Activated CD8-positive, alpha-beta memory T cell treated with anti-CD3 and anti-CD28 coated beads, Interleukin-2, amount 50 U/mL, for 4 hours (primary cell): ENCODE measurements around the gene HBD.

Experiments
- DNase-seq: peaks from one replicate; pipeline ENCODE4 v3.0.0-alpha.2; 2020

The HBD gene

GRCh38 chr11:5231111-5231510, 3.2 kb downstream of the HBD start:
- no peak for DNase-seq

- DNase-seq, result no peak
These were observed 4.0 kb downstream of the HBD start for GRCh38 chr11:5230266-5230665.

- no peak for DNase-seq
These were observed 4.5 kb downstream of the HBD start for GRCh38 chr11:5229796-5230195.

GRCh38 chr11:5229356-5229755, 4.9 kb downstream of the HBD start:
- no peak for DNase-seq

GRCh38 chr11:5228124-5228523, 6.2 kb downstream of the HBD start:
- no peak for DNase-seq

GRCh38 chr11:5227681-5228080, 6.6 kb downstream of the HBD start:
- no peak for DNase-seq

- DNase-seq, result no peak
These were observed 7.5 kb downstream of the HBD start, which contains the start of gene HBB for GRCh38 chr11:5226732-5227310. Gene HBB, minus strand, starts transcription at chr11:5227071. Its CDS starts 50 bp downstream, at chr11:5227021.

- DNase-seq, result no peak
These were observed 8.8 kb downstream of the HBD start for GRCh38 chr11:5225480-5225871.

- DNase-seq, result no peak
These were observed 9.5 kb downstream of the HBD start for GRCh38 chr11:5224538-5225479.

- DNase-seq, result no peak
These were observed 10.6 kb downstream of the HBD start for GRCh38 chr11:5223686-5224085.

- DNase-seq, result no peak
These were observed 11.1 kb downstream of the HBD start for GRCh38 chr11:5223146-5223545.

GRCh38 chr11:5210376-5210885, 23.9 kb downstream of the HBD start:
- no peak for DNase-seq

GRCh38 chr11:5204787-5205186, 29.5 kb downstream of the HBD start:
- DNase-seq, result no peak

GRCh38 chr11:5203366-5203765, 30.9 kb downstream of the HBD start:
- DNase-seq, result no peak

- no peak for DNase-seq
These were observed 33.7 kb downstream of the HBD start, which contains the start of gene OR51V1 for GRCh38 chr11:5200582-5200981. Gene OR51V1, minus strand, starts transcription at chr11:5200682. Its CDS starts 0 bp downstream, at chr11:5200682.

GRCh38 chr11:5198285-5198684, 36.0 kb downstream of the HBD start:
- DNase-seq, result no peak

- DNase-seq, result no peak
These were observed 36.7 kb downstream of the HBD start for GRCh38 chr11:5197536-5197935.

- DNase-seq, result no peak
These were observed 37.6 kb downstream of the HBD start for GRCh38 chr11:5196731-5197130.

GRCh38 chr11:5196067-5196466, 38.2 kb downstream of the HBD start:
- DNase-seq, result no peak

GRCh38 chr11:5192738-5193137, 41.5 kb downstream of the HBD start:
- DNase-seq, result no peak

GRCh38 chr11:5188201-5188600, 46.1 kb downstream of the HBD start:
- DNase-seq, result no peak
